Suprapubic skin (tissue), 4 donors: ENCODE results near the gene IKBIP.

Experiments
- CTCF ChIP-seq, 2 donors: fragments of 200-600 bp in 1 of 2; fragments of 450-650 bp in 1 of 2; sonication (generic) in 1 of 2; IDR thresholded peaks; one replicate each; pipeline ENCODE4 v1.5.1; 2016 to 2019; ENCODE audit warnings: antibody characterized with exemption in 2 of 2, mild to moderate bottlenecking in 1 of 2, moderate library complexity in 1 of 2
- POLR2A ChIP-seq, 2 donors: fragments of 450-650 bp; IDR thresholded peaks; one replicate each; pipeline ENCODE4 v1.6.1; 2017; ENCODE audit warnings: antibody characterized with exemption in 2 of 2, mild to moderate bottlenecking in 2 of 2, moderate library complexity in 2 of 2
- POLR2AphosphoS5 ChIP-seq, 3 donors: sonication (generic); formaldehyde crosslinking; IDR thresholded peaks; one replicate each; pipeline ENCODE4 v1.6.1; 2017; ENCODE audit warnings: antibody characterized with exemption in 3 of 3

- TF ChIP-seq CTCF (IDR thresholded peaks at IDR 0.05) (no peak), POLR2A (IDR thresholded peaks at IDR 0.05) (no peak), POLR2AphosphoS5 (IDR thresholded peaks at IDR 0.05) (no peak)
These were observed 51.7 kb downstream of the IKBIP start for GRCh38 chr12:98592825-98593322.
